Measurements from ENCODE around the gene UNC45B. TPM values are rescaled to one million over a fixed set of nuclear protein-coding genes. Genes with fewer than 3 reads are reported as not detected.

Gene UNC45B
- total and polyA plus RNA-seq, 2 donors (not counting 3 experiments of a cell fraction or from before 2014, with no cell fraction given), result not detected

- H3K9ac ChIP-seq (replicated peaks; ENCODE audit: extremely low read depth, insufficient read depth, low read length), result no peak overlapping the region
- FAIRE-seq (no peak), DNase-seq (ENCODE audit: low read depth, low spot score) (no peak)
- H2AFZ ChIP-seq (ENCODE audit: low read depth, low read length), result no peak overlapping the region
- H3K9me3 ChIP-seq (replicated peaks; ENCODE audit: control insufficient read depth, insufficient read depth, low read length), result no peaks in the 10 kb centered on the region
- ChIA-PET CTCF (interaction anchor here (0.8 to 1.7 kb wide), 2 partner anchors 13 to 585 kb away, joined by 3 to 6 read pairs; no protein-coding TSS in a partner anchor), POLR2A (no interaction called here)
- dilution Hi-C loops (cut with MboI; ENCODE audit: extremely low pct_ligation_motif_present, low sequenced_read_pairs), result no loop called here
- TF ChIP-seq POLR2A (IDR thresholded peaks at IDR 0.05; ENCODE audit: low read depth, low read length) (no peak), MYC (IDR thresholded peaks at IDR 0.05; ENCODE audit: low read depth, low read length) (no peak), POLR2AphosphoS5 (IDR thresholded peaks at IDR 0.05; ENCODE audit: insufficient read depth, low read depth, low read length) (no peak), JUN (IDR thresholded peaks at IDR 0.05; ENCODE audit: borderline replicate concordance, insufficient read depth, insufficient read length, low read depth) (no peak), GATA2 (IDR thresholded peaks at IDR 0.05; ENCODE audit: insufficient read depth, insufficient read length, low read depth, low read length) (no peak), EZH2 (IDR thresholded peaks at IDR 0.05; ENCODE audit: borderline replicate concordance, low read depth, low read length, severe bottlenecking) (no peak), FOS (IDR thresholded peaks at IDR 0.05; ENCODE audit: borderline replicate concordance, insufficient read depth, low read length) (no peak)
- TF ChIP-seq, protein P1, sequence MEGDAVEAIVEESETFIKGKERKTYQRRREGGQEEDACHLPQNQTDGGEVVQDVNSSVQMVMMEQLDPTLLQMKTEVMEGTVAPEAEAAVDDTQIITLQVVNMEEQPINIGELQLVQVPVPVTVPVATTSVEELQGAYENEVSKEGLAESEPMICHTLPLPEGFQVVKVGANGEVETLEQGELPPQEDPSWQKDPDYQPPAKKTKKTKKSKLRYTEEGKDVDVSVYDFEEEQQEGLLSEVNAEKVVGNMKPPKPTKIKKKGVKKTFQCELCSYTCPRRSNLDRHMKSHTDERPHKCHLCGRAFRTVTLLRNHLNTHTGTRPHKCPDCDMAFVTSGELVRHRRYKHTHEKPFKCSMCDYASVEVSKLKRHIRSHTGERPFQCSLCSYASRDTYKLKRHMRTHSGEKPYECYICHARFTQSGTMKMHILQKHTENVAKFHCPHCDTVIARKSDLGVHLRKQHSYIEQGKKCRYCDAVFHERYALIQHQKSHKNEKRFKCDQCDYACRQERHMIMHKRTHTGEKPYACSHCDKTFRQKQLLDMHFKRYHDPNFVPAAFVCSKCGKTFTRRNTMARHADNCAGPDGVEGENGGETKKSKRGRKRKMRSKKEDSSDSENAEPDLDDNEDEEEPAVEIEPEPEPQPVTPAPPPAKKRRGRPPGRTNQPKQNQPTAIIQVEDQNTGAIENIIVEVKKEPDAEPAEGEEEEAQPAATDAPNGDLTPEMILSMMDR (IDR thresholded peaks at IDR 0.05; ENCODE audit: extremely low read depth in 1 of 2, insufficient read depth in 1 of 2, low read depth in 1 of 2, low read length in 2 of 2), result no peak
- TF ChIP-seq, protein P2, sequence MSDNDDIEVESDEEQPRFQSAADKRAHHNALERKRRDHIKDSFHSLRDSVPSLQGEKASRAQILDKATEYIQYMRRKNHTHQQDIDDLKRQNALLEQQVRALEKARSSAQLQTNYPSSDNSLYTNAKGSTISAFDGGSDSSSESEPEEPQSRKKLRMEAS (IDR thresholded peaks at IDR 0.05; ENCODE audit: insufficient read depth, insufficient read length), result no peak
- no peaks in the 10 kb centered on the region for H3K27me3 ChIP-seq (ENCODE audit: control insufficient read depth in 2 of 2, insufficient read depth in 2 of 2, low read length in 2 of 2)
- no peaks in the 10 kb centered on the region for H3K9me1 ChIP-seq (replicated peaks; ENCODE audit: control insufficient read depth, extremely low read depth, insufficient read depth, low read length)
- no peak overlapping the region for H3K4me3 ChIP-seq (replicated peaks in 1 of 3; ENCODE audit: insufficient read depth in 1 of 3, low read depth in 1 of 3, low read length in 3 of 3)
- intact Hi-C loops (cut with micrococcal nuclease), result no loop called here
- H3K27ac ChIP-seq (ENCODE audit: insufficient read depth, low read depth, low read length), result no peak overlapping the region
- H3K4me1 ChIP-seq (ENCODE audit: control insufficient read depth, extremely low read depth, insufficient read depth, low read length), result no peaks in the 10 kb centered on the region
- no TSS peak for BruUV-seq (replicated peaks)
- H3K79me2 ChIP-seq (ENCODE audit: control insufficient read depth, insufficient read depth, low read length), result no peaks in the 10 kb centered on the region
- H3K36me3 ChIP-seq (ENCODE audit: control insufficient read depth in 2 of 2, extremely low read depth in 1 of 2, insufficient read depth in 2 of 2, low read length in 2 of 2), result peaks cover 0 to 14% of the 10 kb centered on the region in 2 experiments
- H4K20me1 ChIP-seq (replicated peaks; ENCODE audit: control insufficient read depth, extremely low read depth, insufficient read depth, low read length), result no peaks in the 10 kb centered on the region
- H3K4me2 ChIP-seq (ENCODE audit: insufficient read depth, low read length), result no peak overlapping the region
Measured at GRCh38 chr17:35127751-35128514, 19.7 kb upstream of the UNC45B start.

Data from endothelial cell of umbilical vein (primary cell).